Activated naive CD8-positive, alpha-beta T cell treated with anti-CD3 and anti-CD28 coated beads for 36 hours (primary cell): ENCODE results near the gene MAP1B. TPM values are rescaled to one million over a fixed set of nuclear protein-coding genes. Genes with fewer than 3 reads are reported as not detected.

Experiments
- DNase-seq: peaks from one replicate; pipeline ENCODE4 v3.0.0; 2021
- H3K27ac Mint-ChIP-seq: one replicate; pipeline ENCODE4 v1.8.0; 2022; ENCODE audit warnings: mild to moderate bottlenecking, moderate library complexity, mixed read lengths
- H3K27me3 Mint-ChIP-seq: one replicate; pipeline ENCODE4 v1.8.0; 2022; ENCODE audit warnings: mild to moderate bottlenecking, mixed read lengths
- H3K36me3 Mint-ChIP-seq: one replicate; pipeline ENCODE4 v1.8.0; 2021; ENCODE audit warnings: mild to moderate bottlenecking, mixed read lengths
- H3K4me1 Mint-ChIP-seq: one replicate; pipeline ENCODE4 v1.8.0; 2021; ENCODE audit warnings: mixed read lengths
- H3K4me3 Mint-ChIP-seq: one replicate; pipeline ENCODE4 v1.8.0; 2022; ENCODE audit warnings: mild to moderate bottlenecking, moderate library complexity, mixed read lengths
- H3K9me3 Mint-ChIP-seq: one replicate; pipeline ENCODE4 v1.8.0; 2022; ENCODE audit warnings: mixed read lengths
- total RNA-seq, 2 experiments: library from RNA; stranded (reverse); gene quantifications; one replicate each; pipeline ENCODE4 v1.2.3, GENCODE V29; 2021

MAP1B gene
- total RNA-seq, 2 experiments from 2014 or later = 0.10 to 0.27 TPM

GRCh38 chr5:72256536-72256935 is 149.3 kb downstream of the MAP1B start:
- peaks cover 5% of the 10 kb centered on the region for H3K4me1 Mint-ChIP-seq
- H3K27ac Mint-ChIP-seq = no peak overlapping the region
- H3K9me3 Mint-ChIP-seq = no peaks in the 10 kb centered on the region
- H3K27me3 Mint-ChIP-seq = no peaks in the 10 kb centered on the region
- H3K36me3 Mint-ChIP-seq = peaks cover 25% of the 10 kb centered on the region
- no peak overlapping the region for H3K4me3 Mint-ChIP-seq
- DNase-seq = no peak

Other genes with a start within 250 kb of the MAP1B start
- gene MRPS27, start 212.8 kb downstream of the MAP1B start, total RNA-seq = 100 to 1,000 TPM; 102 TPM
- gene PTCD2, start 212.9 kb downstream of the MAP1B start, total RNA-seq = 10 to 100 TPM; 14.4 to 14.9 TPM